ENCODE data around the gene SLC25A4.
A peak's percentile ranks its signal among the peaks of the same experiment; 100 is the strongest.

SLC25A4 gene

DNA sequence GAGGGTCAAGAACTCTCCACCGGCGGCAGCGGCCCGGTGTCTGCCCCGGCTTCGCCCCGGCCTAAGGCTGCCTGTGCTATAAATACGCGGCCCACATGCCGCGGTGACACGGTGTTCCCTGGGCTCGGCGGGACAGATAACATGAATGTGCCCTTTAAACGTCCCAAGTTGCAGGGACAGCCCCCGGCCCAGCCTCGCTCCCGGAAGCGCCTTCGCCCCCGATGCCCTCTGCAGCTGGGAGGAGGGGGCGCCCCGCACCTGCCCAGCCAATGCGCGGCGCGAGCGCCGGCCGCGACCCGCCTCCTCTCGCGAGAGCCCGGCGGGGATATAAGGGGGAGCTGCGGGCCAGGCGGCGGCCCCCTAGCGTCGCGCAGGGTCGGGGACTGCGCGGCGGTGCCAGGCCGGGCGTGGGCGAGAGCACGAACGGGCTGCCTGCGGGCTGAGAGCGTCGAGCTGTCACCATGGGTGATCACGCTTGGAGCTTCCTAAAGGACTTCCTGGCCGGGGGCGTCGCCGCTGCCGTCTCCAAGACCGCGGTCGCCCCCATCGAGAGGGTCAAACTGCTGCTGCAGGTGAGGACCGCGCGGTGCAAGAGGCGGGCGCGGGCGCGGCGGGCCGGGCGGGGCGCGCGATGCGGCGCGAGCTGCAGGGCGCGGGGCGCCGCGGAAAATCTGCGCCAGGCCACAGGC is at the start of gene SLC25A4 (continued):
- peak; percentile 46 for TF ChIP-seq ZBTB17 (tag by site-specific recombination; IDR thresholded peaks at IDR 0.05)
- peak; percentile 84; the same call in 1 of the 2 replicates for TF ChIP-seq ZNF174 (tag by site-specific recombination; IDR thresholded peaks at IDR 0.05)
- TF ChIP-seq, protein P1, sequence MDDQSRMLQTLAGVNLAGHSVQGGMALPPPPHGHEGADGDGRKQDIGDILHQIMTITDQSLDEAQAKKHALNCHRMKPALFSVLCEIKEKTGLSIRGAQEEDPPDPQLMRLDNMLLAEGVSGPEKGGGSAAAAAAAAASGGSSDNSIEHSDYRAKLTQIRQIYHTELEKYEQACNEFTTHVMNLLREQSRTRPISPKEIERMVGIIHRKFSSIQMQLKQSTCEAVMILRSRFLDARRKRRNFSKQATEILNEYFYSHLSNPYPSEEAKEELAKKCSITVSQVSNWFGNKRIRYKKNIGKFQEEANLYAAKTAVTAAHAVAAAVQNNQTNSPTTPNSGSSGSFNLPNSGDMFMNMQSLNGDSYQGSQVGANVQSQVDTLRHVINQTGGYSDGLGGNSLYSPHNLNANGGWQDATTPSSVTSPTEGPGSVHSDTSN (CRISPR knock-in tag; IDR thresholded peaks at IDR 0.05), result peak; percentile 81
- peak; percentile 62 for TF ChIP-seq SP2 (tag by site-specific recombination; IDR thresholded peaks at IDR 0.05)
- TF ChIP-seq, protein P2, sequence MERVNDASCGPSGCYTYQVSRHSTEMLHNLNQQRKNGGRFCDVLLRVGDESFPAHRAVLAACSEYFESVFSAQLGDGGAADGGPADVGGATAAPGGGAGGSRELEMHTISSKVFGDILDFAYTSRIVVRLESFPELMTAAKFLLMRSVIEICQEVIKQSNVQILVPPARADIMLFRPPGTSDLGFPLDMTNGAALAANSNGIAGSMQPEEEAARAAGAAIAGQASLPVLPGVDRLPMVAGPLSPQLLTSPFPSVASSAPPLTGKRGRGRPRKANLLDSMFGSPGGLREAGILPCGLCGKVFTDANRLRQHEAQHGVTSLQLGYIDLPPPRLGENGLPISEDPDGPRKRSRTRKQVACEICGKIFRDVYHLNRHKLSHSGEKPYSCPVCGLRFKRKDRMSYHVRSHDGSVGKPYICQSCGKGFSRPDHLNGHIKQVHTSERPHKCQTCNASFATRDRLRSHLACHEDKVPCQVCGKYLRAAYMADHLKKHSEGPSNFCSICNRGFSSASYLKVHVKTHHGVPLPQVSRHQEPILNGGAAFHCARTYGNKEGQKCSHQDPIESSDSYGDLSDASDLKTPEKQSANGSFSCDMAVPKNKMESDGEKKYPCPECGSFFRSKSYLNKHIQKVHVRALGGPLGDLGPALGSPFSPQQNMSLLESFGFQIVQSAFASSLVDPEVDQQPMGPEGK (tag by site-specific recombination; IDR thresholded peaks at IDR 0.05), result peak; percentile 86
- TF ChIP-seq HOXA7 (CRISPR knock-in tag; IDR thresholded peaks at IDR 0.05; ENCODE audit: borderline replicate concordance), result no peak
- TF ChIP-seq, protein P3, sequence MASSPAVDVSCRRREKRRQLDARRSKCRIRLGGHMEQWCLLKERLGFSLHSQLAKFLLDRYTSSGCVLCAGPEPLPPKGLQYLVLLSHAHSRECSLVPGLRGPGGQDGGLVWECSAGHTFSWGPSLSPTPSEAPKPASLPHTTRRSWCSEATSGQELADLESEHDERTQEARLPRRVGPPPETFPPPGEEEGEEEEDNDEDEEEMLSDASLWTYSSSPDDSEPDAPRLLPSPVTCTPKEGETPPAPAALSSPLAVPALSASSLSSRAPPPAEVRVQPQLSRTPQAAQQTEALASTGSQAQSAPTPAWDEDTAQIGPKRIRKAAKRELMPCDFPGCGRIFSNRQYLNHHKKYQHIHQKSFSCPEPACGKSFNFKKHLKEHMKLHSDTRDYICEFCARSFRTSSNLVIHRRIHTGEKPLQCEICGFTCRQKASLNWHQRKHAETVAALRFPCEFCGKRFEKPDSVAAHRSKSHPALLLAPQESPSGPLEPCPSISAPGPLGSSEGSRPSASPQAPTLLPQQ (tag by site-specific recombination; IDR thresholded peaks at IDR 0.05), result 0 out of 2 replicates have a peak, but pooled peaks have one; percentile 58
- TF ChIP-seq, protein P4, sequence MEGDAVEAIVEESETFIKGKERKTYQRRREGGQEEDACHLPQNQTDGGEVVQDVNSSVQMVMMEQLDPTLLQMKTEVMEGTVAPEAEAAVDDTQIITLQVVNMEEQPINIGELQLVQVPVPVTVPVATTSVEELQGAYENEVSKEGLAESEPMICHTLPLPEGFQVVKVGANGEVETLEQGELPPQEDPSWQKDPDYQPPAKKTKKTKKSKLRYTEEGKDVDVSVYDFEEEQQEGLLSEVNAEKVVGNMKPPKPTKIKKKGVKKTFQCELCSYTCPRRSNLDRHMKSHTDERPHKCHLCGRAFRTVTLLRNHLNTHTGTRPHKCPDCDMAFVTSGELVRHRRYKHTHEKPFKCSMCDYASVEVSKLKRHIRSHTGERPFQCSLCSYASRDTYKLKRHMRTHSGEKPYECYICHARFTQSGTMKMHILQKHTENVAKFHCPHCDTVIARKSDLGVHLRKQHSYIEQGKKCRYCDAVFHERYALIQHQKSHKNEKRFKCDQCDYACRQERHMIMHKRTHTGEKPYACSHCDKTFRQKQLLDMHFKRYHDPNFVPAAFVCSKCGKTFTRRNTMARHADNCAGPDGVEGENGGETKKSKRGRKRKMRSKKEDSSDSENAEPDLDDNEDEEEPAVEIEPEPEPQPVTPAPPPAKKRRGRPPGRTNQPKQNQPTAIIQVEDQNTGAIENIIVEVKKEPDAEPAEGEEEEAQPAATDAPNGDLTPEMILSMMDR (tag by site-specific recombination; IDR thresholded peaks at IDR 0.05), result peak; percentile 52
- peak; percentile 82 for TF ChIP-seq ZFHX2 (tag by site-specific recombination; conservative IDR thresholded peaks at IDR 0.05)
- no peak for TF ChIP-seq ZNF132 (tag by site-specific recombination; IDR thresholded peaks at IDR 0.05; ENCODE audit: borderline replicate concordance)
- TF ChIP-seq GLIS2 (tag by site-specific recombination; IDR thresholded peaks at IDR 0.05), result peak; percentile 54; the same call in 1 of the 2 replicates
- TF ChIP-seq ZNF660 (tag by site-specific recombination; IDR thresholded peaks at IDR 0.05), result 0 out of 2 replicates have a peak, but pooled peaks have one; percentile 54
- peak; percentile 47; the same call in 1 of the 2 replicates for TF ChIP-seq ZIC2 (tag by site-specific recombination; IDR thresholded peaks at IDR 0.05)
- TF ChIP-seq ZNF76 (tag by site-specific recombination; IDR thresholded peaks at IDR 0.05; ENCODE audit: borderline replicate concordance, low read depth), result peak; percentile 35; the same call in 1 of the 2 replicates
- TF ChIP-seq ZNF335 (tag by site-specific recombination; conservative IDR thresholded peaks at IDR 0.05), result peak; percentile 76
- TF ChIP-seq ZNF768 (tag by site-specific recombination; IDR thresholded peaks at IDR 0.05), result no peak
- no peak for TF ChIP-seq ZNF184 (tag by site-specific recombination; IDR thresholded peaks at IDR 0.05)
- TF ChIP-seq ZEB2 (tag by site-specific recombination; IDR thresholded peaks at IDR 0.05), result peak; percentile 42; the same call in 1 of the 2 replicates
- TF ChIP-seq, protein P5, sequence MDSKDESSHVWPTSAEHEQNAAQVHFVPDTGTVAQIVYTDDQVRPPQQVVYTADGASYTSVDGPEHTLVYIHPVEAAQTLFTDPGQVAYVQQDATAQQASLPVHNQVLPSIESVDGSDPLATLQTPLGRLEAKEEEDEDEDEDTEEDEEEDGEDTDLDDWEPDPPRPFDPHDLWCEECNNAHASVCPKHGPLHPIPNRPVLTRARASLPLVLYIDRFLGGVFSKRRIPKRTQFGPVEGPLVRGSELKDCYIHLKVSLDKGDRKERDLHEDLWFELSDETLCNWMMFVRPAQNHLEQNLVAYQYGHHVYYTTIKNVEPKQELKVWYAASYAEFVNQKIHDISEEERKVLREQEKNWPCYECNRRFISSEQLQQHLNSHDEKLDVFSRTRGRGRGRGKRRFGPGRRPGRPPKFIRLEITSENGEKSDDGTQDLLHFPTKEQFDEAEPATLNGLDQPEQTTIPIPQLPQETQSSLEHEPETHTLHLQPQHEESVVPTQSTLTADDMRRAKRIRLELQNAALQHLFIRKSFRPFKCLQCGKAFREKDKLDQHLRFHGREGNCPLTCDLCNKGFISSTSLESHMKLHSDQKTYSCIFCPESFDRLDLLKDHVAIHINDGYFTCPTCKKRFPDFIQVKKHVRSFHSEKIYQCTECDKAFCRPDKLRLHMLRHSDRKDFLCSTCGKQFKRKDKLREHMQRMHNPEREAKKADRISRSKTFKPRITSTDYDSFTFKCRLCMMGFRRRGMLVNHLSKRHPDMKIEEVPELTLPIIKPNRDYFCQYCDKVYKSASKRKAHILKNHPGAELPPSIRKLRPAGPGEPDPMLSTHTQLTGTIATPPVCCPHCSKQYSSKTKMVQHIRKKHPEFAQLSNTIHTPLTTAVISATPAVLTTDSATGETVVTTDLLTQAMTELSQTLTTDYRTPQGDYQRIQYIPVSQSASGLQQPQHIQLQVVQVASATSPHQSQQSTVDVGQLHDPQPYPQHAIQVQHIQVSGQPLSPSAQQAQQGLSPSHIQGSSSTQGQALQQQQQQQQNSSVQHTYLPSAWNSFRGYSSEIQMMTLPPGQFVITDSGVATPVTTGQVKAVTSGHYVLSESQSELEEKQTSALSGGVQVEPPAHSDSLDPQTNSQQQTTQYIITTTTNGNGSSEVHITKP (tag by site-specific recombination; IDR thresholded peaks at IDR 0.05), result no peak
- TF ChIP-seq, protein P6, sequence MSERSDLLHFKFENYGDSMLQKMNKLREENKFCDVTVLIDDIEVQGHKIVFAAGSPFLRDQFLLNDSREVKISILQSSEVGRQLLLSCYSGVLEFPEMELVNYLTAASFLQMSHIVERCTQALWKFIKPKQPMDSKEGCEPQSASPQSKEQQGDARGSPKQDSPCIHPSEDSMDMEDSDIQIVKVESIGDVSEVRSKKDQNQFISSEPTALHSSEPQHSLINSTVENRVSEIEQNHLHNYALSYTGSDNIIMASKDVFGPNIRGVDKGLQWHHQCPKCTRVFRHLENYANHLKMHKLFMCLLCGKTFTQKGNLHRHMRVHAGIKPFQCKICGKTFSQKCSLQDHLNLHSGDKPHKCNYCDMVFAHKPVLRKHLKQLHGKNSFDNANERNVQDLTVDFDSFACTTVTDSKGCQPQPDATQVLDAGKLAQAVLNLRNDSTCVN (tag by site-specific recombination; optimal IDR thresholded peaks at IDR 0.05), result peak; percentile 80
